NCI-H526 (cell line): ENCODE results near the gene ZNF808.
"Not testable (repeated sequence)": the region's sequence is repeated elsewhere in the genome, so short reads cannot be mapped to it uniquely, and the experiment has no call there.

Source experiments
- DNase-seq, 2 experiments: peaks; one replicate each; lab custom pipeline; 2025; lab: John Stamatoyannopoulos, UW

Gene ZNF808

DNA sequence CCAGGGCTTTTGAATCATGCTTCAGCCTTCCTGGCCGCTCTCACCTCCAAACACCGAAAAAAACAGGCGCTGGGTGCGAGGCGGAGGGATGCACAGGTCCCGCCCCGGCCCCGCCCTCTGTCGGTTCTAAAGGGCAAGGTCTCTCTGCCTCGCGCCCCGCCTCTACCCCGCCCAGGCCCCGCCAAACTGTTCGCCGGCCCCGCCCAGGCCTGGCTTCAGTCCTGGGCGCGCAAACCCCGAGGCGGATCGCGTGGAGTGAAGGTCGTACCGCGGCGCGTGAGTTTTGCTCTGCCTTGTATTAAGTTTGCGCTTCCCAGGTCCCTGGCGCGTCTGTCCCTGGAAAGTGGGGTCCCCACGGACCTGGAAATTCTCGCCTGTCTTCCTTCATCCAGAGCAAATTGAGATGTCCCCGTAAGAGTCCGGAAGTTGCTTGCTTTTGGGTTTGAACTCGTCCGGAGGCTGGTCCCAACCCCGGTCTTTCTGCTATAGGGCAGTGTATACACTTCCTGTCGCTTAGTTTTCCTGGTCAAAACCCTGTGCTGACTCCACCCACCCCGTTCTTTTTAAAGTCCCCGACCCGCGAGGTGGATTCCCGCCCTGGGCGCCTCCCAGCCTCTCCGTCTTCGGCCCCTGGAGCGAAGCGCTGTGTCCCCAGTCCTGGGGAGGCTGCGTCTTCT, 8.4 kb downstream of the ZNF808 start:
- DNase-seq, result peak; percentile 22 to 69

DNA sequence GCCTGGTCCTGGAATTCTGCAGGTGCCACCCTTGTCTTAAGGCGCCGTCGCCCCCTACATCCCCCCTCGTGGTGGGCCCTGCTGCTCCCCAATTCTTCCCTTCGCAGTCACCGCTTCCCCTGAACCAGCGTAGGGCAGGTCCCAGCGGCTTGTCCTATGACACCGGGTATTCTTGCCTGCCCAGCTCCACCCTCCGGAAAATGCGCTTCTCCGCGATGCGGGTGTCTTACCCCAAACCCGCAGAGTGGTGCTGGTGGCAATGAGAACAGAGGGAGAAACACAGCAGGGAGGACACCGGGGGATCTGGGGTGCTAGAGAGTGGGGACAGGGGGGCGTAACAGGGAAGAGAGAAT, 9.0 kb downstream of the ZNF808 start:
- DNase-seq, result no peak

DNA sequence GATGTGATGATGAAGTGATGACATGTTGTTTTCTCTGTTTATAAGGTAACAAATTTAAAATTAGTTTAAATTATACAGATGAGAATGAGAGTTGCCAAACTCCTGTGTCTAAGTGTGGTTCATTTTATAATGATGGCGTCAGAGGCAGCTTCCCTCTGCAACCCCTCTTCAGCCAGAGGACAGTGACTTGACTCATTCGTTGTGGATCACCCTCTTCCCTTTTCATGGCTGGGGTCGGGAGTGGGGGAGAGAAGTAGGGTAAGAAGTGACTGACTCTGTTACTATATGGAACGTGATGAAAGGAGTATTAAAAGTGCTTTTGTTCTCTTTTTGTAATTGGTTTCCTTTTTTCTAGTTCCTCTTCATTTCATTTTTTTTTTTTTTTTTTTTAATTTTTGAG, 11.3 kb downstream of the ZNF808 start:
- not testable (repeated sequence) for DNase-seq

DNA sequence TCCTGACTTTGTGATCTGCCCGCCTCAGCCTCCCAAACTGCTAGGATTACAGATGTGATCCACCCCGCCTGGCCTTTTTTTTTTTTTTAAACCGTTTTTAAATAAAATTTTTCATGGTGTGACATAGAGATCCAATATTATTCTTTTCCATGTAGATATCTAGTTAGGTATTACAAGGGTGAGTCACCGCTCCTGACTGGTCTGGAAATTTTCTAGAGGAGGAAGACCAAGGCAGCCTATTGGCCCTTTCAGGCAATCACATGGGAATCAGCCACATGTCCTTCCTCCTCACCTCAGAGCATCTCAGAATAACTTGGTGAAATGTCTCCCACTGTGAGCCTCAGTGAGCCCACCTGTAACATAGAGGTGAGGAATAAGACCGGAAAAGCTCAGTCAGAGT, 13.7 kb downstream of the ZNF808 start:
- not testable (repeated sequence) for DNase-seq

DNA sequence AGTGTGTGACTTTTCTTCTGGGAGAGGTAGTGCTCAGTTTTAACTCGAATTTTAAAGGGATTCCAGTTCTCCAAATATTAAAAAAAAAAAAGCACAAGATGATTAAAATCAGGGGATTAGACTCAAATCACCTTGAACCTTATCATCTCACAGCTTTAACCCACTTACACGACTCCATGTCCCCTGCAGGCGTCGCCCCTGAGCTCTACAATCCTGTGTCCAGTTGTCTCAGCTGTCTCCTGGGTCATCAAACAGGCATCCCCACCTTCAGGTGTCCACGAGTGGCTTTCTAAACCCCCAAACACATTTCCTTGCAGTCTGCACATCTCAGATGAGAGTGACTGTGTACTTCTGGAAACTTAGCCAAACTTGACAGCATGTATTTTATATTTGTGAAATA, 14.1 kb downstream of the ZNF808 start:
- no peak for DNase-seq

DNA sequence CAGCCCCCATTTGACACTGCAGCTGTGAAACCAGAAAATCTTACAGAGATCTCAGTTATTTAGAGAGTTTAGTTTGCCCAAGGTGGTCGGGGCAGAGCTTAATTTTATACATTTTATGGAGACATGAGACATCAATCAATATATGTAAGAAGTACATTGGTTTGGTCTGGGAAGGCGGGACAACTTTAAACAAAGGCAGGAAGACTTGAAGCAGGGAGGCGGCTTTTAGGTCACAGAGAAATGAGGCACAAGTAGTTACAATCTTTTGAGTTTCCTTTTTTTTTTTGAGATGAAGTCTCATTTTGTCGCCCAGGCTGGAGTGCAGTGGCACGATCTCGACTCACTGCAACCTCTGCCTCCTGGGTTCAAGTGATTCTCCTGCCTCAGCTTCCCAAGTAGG, 15.1 kb downstream of the ZNF808 start:
- DNase-seq, result not testable (repeated sequence)

DNA sequence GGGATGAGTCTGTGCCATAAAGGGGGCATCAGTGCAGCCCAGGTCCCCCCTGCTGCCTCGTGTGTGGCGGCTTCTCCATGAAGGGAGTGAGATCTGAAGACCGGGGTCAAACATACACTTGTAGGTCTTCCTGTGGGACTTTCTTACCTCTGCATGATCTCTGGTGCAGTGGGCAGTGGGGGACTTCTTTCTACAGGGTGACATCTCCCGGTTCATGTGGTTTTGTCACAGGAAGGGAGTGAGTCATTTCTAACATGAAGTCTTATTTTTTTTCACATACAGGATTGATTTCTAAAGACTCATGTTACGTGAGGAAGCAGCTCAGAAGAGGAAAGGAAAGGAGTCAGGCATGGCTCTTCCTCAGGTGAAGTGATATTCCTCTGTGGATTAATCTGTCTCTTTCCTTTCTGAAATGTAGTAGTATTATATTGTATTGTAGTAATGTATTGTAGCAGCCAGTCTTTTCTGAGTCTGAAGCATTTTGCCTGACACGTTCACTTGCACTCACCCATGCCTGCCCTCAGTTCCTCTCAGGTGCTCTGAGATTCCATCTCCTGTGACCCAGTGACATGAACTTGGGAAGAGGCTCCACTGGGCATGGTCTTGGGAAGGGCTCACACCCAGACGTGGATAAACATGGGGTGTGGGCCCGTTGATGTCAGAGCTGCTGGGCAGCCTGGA, 15.7 kb downstream of the ZNF808 start:
- DNase-seq, result no peak

DNA sequence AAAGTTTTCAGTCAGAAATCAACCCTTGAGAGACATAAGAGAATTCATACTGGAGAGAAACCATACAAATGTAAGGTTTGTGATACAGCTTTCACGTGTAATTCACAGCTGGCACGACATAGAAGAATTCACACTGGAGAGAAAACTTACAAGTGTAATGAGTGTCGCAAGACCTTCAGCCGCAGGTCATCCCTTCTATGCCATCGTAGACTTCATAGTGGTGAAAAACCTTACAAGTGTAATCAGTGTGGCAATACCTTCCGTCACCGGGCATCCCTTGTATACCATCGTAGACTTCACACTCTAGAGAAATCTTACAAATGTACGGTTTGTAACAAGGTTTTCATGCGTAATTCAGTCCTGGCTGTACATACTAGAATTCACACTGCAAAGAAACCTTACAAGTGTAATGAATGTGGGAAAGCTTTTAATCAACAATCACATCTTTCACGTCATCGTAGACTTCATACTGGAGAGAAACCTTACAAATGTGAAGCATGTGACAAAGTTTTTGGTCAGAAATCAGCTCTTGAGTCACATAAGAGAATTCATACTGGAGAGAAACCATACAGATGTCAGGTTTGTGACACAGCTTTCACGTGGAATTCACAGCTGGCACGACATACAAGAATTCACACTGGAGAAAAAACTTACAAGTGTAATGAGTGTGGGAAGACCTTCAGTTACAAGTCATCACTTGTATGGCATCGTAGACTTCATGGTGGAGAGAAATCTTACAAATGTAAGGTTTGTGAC, 26.9 kb downstream of the ZNF808 start:
- no peak for DNase-seq

DNA sequence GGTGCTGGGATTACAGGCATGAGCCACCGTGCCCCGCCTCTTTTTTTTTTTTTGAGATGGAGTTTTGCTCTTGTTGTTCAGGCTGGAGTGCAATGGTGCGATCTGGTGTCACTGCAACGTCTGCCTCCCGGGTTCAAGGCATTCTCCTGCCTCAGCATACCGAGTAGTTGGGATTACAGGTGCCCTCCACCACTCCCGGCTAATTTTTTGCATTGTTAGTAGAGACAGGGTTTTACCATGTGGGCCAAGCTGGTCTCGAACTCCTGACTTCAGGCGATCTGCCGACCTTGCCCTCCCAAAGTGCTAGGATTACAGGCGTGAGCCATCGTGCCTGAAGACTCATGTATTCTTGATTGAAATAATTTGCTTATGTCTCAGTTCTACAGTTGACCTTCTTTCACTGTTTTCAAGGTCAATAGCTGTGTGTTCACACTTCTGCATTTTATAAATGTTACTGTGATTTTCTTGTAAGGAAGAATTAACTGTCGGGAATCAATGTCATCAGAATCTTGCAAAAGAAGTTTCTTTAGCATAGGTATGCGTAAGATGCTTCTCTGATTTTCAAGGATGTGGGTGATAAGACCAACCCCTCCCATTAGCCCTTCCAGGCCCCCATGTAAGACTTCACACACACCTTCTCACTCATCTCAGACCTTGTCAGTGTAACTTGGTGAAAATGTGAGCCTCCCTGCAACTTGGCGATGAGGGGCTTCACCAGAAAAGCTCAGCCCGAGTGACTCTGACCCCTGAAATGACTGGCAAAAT, 29.9 kb downstream of the ZNF808 start:
- DNase-seq, result no peak

DNA sequence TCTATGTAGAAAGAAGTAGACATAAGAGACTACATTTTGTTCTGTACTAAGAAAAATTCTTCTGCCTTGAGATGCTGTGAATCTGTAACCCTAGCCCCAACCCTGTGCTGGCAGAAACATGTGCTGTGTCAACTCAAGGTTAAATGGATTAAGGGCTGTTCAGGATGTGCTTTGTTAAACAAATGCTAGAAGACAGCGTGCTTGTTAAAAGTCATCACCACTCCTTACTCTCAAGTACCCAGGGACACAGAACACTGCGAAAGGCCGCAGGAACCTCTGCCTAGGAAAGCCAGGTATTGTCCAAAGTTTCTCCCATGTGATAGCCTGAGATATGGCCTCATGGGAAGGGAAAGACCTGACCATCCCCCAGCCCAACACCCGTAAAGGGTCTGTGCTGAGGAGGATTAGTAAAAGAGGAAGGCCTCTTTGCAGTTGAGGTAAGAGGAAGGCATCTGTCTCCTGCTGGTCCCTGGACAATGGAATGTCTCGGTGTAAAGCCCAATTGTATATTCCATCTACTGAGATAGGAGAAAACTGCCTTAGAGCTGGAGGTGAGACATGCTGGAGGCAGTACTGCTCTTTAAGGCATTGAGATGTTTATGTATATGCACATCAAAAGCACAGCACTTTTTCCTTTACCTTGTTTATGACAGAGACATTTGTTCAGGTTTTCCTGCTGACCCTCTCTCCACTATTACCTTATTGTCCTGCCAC, 31.4 kb downstream of the ZNF808 start:
- not testable (repeated sequence) for DNase-seq

DNA sequence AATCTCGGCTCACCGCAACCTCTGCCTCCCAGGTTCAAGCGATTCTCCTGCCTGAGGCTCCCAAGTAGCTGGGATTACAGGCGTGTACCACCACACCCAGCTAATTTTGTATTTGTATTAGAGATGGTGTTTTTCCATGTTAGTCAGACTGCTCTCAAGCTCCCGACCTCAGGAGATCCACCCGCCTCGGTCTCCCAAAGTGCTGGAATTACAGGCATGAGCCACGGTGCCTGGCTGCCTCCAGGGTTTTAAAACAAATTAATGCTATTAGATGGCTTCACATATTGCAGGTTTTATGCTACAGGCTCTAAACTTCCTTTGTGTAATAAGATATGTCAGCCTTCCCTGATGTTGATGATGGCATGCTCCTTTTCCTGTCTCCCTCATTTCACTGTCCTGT, 34.1 kb downstream of the ZNF808 start:
- not testable (repeated sequence) for DNase-seq

DNA sequence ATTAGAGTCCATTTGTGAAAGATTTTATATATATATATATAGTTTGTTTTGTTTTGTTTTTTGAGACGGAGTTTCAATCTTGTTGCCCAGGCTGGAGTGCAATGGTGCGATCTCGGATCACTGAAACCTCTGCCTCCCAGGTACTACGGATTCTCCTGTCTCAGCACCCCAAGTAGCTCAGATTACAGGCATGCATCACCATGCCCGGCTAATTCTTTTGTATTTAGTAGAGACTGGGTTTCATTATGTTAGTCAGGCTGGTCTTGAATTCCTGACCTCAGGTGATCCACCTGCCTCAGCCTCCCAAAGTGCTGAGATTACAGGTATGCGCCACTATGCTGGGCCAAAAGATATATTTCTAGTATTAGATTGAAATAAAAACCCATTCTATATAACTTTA, 38.7 kb downstream of the ZNF808 start:
- DNase-seq, result no peak

DNA sequence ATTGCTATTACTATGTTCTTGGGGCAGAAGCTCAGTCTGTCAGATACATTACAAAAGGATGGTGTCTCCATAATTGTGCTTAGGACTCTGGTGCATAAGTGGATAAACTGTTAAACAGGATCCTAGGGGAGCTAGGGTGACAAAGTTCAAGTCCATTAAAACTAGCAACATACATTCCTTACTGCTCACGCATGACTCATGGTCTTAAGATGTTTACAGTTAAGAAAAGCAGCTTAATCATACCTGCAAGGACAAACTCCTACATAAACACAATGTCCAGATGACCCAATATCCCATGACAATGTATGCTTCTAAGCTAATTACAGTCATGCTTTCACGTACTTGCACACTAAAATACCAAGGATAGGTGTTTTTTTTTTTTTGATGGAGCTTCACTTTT, 39.1 kb downstream of the ZNF808 start:
- no peak for DNase-seq

DNA sequence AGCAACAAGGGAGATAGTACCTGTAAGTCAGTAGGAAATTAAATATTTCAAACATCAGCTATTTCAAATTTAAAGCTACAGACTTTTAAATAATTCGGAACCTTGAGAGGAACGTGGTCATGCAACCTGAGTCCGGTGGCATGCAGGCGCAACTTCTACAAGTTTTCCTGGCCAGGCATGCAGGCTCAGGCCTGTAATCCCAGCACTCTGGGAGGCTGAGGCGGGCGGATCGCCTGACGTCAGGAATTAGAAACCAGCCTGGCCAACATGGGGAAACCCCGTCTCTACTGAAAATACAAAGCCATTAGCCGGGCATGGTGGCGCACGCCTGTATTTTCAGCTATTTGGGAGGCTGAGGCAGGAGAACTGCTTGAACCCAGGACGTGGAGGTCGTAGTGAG, 40.5 kb downstream of the ZNF808 start:
- DNase-seq, result no peak

DNA sequence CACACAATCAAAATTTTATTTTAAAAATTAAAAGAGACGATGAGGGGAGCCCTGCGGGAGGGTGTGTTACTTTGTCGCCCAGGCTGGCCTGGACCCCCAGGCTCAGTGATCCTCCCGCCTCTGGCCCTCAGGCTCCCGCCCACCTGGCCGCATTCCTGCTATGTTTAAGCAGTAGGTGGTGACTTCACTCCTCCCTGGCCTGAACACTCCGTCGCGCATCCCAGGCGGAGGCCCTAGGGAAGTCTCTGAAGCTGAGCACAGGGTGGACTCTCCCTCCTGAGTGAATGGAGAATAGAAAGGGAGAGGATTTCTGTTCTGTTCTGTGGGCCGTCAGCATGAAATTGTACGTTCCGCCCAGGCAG, 42.2 kb downstream of the ZNF808 start:
- DNase-seq, result peak in 1 of 2 experiments; percentile 87

DNA sequence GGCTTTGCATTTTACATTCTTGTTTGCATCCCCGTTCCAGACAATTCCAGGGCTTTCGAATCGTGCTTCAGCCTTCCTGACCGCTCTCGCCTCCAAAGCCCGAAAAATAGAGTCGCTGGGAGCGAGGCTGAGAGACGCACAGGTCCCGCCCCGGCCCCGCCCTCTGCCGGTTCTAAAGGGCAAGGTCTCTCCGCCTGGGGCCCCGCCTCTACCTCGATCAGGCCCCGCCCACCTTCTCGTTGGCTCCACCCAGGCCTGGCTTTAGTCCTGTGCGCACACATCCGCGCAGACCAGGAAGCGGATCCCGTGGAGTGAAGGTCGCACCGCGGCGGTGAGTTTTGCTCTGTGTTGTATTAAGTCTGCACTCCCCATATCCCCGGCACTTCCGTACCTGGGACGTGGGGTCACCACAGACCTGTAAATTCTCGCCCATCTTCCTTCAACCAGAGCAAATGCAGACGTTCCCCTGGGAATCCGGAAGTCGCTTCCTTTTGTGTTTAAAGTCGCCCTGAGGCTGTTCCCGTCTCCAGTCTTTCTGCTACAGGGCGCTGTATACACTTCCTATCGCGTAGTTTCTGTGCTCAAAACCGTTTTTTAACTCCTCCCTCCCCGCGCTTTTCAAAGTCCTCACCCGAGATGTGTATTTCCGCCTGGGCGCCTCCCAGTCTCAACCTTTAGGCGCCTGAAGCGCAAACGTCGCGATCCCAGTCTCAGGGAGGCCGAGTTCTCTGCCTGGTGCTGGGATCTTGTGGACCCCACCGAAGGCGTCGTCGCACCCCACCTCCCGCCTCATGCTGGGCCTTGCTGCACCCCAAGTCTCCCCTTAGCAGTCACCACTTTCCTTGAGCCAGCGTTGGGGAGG, 42.8 kb downstream of the ZNF808 start, which contains the start of gene ZNF701:
TSS of gene ZNF701 (plus strand) at position 288 of the 862 bp plus-strand sequence. CDS start 3,861 bp downstream, outside the sequence.
- peak; percentile 93 to 98 for DNase-seq

DNA sequence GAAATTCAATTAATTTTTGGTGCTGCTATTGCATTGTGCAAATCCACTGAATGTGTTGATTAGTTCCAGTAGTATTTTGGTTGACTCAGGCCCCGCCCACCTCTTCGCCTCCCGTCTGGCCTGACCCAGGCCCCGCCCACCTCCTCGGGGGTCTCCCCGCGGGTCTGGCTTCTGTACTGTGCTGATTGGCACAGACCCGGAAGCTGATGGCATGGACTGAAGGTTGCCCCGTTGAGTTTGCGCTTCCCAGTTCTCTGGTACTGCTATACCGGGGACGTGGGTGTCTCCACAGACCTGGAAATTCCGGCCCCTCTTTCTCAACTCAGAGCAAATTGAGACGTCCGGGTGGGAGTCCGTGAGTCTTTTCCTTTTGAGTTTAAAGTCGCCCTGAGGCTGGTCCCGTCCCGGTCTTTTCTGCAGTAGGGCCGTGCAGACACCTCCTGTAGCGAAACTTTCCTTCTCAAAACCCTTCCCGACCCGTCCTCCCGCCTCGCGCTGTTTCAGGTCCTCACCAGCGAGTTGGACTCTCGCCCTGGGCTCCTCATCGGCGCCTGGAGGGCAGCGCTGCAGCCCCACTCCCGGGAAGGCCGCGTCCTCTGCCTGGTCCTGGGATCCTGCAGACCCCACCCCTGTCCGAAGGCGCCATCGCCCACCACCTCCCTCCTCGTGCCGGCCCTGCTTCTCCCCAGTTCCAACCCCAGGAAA, 57.4 kb downstream of the ZNF808 start:
- DNase-seq, result no peak

DNA sequence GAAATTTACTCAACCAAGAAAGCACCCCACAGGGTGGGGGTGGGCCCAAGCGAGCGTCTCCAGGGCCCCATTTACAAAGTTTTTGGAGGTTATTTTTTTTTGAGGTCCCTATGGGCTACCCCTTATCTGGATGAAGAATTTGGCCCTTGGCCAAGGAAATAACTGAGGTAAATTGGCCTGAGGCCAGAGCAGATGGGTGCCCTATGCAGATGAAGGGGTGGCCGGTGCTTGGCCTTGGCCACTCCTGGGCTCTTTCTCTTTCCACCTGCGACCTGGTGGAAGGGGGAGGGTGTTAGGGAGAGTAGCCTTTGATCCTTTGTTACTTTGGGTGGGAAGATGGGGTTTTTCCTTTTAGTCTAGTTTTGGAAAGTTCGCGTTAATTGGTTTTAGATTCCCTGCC, 58.1 kb downstream of the ZNF808 start:
- no peak for DNase-seq

DNA sequence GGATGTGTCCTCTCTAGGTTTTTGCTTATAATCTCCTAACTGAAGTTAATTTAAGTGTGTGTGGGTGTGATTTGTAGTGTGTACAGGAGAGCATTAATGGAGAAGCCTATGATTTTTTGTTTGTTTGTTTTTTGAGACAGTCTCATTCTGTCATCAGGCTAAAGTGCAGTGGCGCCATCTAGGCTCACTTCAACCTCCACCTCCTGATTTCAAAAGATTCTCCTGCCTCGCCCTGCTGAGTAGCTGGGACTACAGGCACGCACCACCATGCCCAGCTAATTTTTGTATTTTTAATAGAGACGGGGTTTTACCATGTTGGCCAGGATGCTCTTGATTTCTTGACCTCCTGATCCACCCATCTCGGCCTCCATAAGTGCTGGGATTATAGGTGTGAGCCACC, 63.3 kb downstream of the ZNF808 start:
- no peak for DNase-seq

DNA sequence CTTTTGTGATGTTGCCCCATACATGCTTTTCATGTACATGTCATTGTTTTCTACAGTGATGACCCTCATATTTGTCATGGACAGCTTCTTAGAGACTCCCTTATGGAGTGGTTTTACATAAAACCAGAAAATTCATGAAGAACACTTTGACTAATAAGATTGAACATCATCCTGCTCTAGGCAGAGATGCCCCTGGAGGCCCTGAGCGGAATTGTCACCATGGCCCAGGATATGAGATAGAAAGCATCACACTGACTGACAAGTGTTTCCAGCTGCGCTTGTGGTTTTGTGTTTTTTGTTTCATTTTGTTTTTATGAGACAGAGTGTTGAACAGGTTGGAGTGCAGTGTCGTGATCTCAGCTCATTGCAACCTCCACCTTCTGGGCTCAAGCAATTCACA, 64.8 kb downstream of the ZNF808 start:
- DNase-seq, result no peak
